NOMO-1 treated with DMSO at 0.1 percent for 48 hours (cell line): ENCODE results near the gene ARL16.

Experiments used
- DNase-seq: peaks from one replicate; lab custom pipeline; 2025; ENCODE audit not compliant: unreplicated experiment; lab: John Stamatoyannopoulos, UW

Gene ARL16

GRCh38 chr17:81673561-81674258, 9.9 kb downstream of the ARL16 start:
- no peak for DNase-seq

GRCh38 chr17:81672954-81673353, 10.6 kb downstream of the ARL16 start:
- no peak for DNase-seq

GRCh38 chr17:81672504-81672903, 11.1 kb downstream of the ARL16 start:
- no peak for DNase-seq

GRCh38 chr17:81667754-81668153, 15.8 kb downstream of the ARL16 start:
- DNase-seq, result peak; percentile 23

GRCh38 chr17:81666342-81667191, 17.0 kb downstream of the ARL16 start, which contains the start of the genes CCDC137 and OXLD1:
Gene CCDC137 (plus strand): TSS chr17:81666737. CDS start chr17:81666767, 30 bp downstream.
Gene OXLD1 (minus strand): TSS chr17:81666605. CDS start chr17:81666577, 28 bp downstream.
- DNase-seq, result peak; percentile 94

GRCh38 chr17:81666092-81666341, 17.6 kb downstream of the ARL16 start:
- peak; percentile 36 for DNase-seq

- peak; percentile 29 for DNase-seq
Measured at GRCh38 chr17:81665205-81666091, 18.1 kb downstream of the ARL16 start.

GRCh38 chr17:81664051-81664470, 19.5 kb downstream of the ARL16 start:
- no peak for DNase-seq

GRCh38 chr17:81662002-81662401, 21.6 kb downstream of the ARL16 start:
- DNase-seq, result no peak

- DNase-seq, result no peak
Measured at GRCh38 chr17:81660441-81660840, 23.2 kb downstream of the ARL16 start.

GRCh38 chr17:81659038-81659437, 24.6 kb downstream of the ARL16 start:
- DNase-seq, result no peak

- no peak for DNase-seq
Measured at GRCh38 chr17:81656835-81657234, 26.8 kb downstream of the ARL16 start.

GRCh38 chr17:81656118-81656743, 27.4 kb downstream of the ARL16 start, which contains the start of gene PDE6G:
Gene PDE6G (minus strand): TSS chr17:81656542. CDS start chr17:81653305, 3,237 bp downstream.
- no peak for DNase-seq

- DNase-seq, result no peak
Measured at GRCh38 chr17:81655378-81656117, 28.0 kb downstream of the ARL16 start.

GRCh38 chr17:81652906-81653771, 30.5 kb downstream of the ARL16 start:
- DNase-seq, result no peak

GRCh38 chr17:81651692-81652091, 31.9 kb downstream of the ARL16 start:
- no peak for DNase-seq

- DNase-seq, result no peak
Measured at GRCh38 chr17:81650951-81651350, 32.6 kb downstream of the ARL16 start.

GRCh38 chr17:81648707-81649085, 34.9 kb downstream of the ARL16 start:
- DNase-seq, result no peak

- DNase-seq, result no peak
Measured at GRCh38 chr17:81648013-81648706, 35.4 kb downstream of the ARL16 start.
